Measurements from ENCODE around the gene ZNF536. TPM values are rescaled to one million over a fixed set of nuclear protein-coding genes. Genes with fewer than 3 reads are reported as not detected.
"Not testable (repeated sequence)": the region's sequence is repeated elsewhere in the genome, so short reads cannot be mapped to it uniquely, and the experiment has no call there.

ZNF536 gene
- total and polyA plus RNA-seq, 9 donors, result 0.13 to 0.52 (median 0.28) TPM; not detected in 4

DNA sequence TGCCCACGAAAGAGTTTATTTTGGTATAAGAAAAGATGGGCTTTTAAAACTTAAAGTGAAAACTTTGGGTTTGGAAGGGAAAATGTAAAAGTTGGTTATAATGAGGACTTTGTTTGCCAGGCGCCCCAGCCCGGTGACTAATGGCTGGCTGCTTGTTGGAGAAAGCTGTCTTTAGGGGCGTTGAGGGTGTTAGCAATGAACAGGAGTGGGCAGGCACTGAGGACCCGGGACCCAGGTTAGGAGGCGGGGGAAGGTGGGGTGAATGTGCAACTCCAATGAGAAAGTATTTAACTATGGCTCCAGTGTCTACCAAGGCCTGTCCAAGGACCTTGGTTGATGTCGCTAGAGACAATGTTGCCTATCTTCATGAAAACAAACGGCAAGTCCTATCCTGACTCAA is 118.6 kb downstream of the ZNF536 start:
- Histone ChIP-seq H3K36me3 (no peaks in the 10 kb centered on the region), H3K27me3 (no peaks in the 10 kb centered on the region), H3K4me3 (no peak overlapping the region), H3K4me1 (ENCODE audit: insufficient read depth) (no peaks in the 10 kb centered on the region), H3K9me3 (no peaks in the 10 kb centered on the region), H3K27ac (no peak overlapping the region)
- no peak for TF ChIP-seq POLR2A (IDR thresholded peaks at IDR 0.05)
- TF ChIP-seq EP300 (IDR thresholded peaks at IDR 0.05), result no peak
- TF ChIP-seq, protein P1, sequence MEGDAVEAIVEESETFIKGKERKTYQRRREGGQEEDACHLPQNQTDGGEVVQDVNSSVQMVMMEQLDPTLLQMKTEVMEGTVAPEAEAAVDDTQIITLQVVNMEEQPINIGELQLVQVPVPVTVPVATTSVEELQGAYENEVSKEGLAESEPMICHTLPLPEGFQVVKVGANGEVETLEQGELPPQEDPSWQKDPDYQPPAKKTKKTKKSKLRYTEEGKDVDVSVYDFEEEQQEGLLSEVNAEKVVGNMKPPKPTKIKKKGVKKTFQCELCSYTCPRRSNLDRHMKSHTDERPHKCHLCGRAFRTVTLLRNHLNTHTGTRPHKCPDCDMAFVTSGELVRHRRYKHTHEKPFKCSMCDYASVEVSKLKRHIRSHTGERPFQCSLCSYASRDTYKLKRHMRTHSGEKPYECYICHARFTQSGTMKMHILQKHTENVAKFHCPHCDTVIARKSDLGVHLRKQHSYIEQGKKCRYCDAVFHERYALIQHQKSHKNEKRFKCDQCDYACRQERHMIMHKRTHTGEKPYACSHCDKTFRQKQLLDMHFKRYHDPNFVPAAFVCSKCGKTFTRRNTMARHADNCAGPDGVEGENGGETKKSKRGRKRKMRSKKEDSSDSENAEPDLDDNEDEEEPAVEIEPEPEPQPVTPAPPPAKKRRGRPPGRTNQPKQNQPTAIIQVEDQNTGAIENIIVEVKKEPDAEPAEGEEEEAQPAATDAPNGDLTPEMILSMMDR (IDR thresholded peaks at IDR 0.05), result no peak
- intact Hi-C loops (cut with DNase I), result no loop called here
- DNase-seq, result no peak
- WGBS, 3 donors, result 88 to 91% (median 89%) methylated on average over 8 of the region's 8 CpGs

- Histone ChIP-seq H3K27ac (no peak overlapping the region), H3K4me1 (ENCODE audit: insufficient read depth) (no peaks in the 10 kb centered on the region), H3K4me3 (no peak overlapping the region), H3K36me3 (no peaks in the 10 kb centered on the region), H3K27me3 (no peaks in the 10 kb centered on the region), H3K9me3 (no peaks in the 10 kb centered on the region)
- no peak for DNase-seq
- TF ChIP-seq POLR2A (IDR thresholded peaks at IDR 0.05) (no peak), EP300 (IDR thresholded peaks at IDR 0.05) (no peak)
- TF ChIP-seq, protein P1 (IDR thresholded peaks at IDR 0.05), result no peak
- intact Hi-C loops (cut with DNase I), result no loop called here
- WGBS, 3 donors, result 13 to 29% (median 14%) methylated on average over 11 of the region's 11 CpGs
Measured at GRCh38 chr19:30492586-30493270, 120.5 kb downstream of the ZNF536 start.

- Histone ChIP-seq H3K36me3 (no peaks in the 10 kb centered on the region), H3K4me3 (no peak overlapping the region), H3K9me3 (no peaks in the 10 kb centered on the region), H3K27me3 (no peaks in the 10 kb centered on the region), H3K27ac (no peak overlapping the region), H3K4me1 (ENCODE audit: insufficient read depth) (no peaks in the 10 kb centered on the region)
- TF ChIP-seq POLR2A (IDR thresholded peaks at IDR 0.05), result no peak
- TF ChIP-seq, protein P1 (IDR thresholded peaks at IDR 0.05), result no peak
- TF ChIP-seq EP300 (IDR thresholded peaks at IDR 0.05), result no peak
- intact Hi-C loops (cut with DNase I), result no loop called here
- 68 to 78% (median 78%) methylated on average over 8 of the region's 8 CpGs for WGBS, 3 donors
- DNase-seq, result no peak
Measured at GRCh38 chr19:30497034-30497433, 124.8 kb downstream of the ZNF536 start.

GRCh38 chr19:30498085-30498484 is 125.9 kb downstream of the ZNF536 start:
- H3K27me3 ChIP-seq; H3K27ac ChIP-seq; H3K36me3 ChIP-seq; H3K9me3 ChIP-seq; intact Hi-C loops (cut with DNase I); H3K4me1 ChIP-seq (ENCODE audit: insufficient read depth); DNase-seq; H3K4me3 ChIP-seq: not testable (repeated sequence)
- 86 to 94% (median 90%) methylated on average over 3 of the region's 3 CpGs for whole genome bisulfite sequencing, 3 donors

DNA sequence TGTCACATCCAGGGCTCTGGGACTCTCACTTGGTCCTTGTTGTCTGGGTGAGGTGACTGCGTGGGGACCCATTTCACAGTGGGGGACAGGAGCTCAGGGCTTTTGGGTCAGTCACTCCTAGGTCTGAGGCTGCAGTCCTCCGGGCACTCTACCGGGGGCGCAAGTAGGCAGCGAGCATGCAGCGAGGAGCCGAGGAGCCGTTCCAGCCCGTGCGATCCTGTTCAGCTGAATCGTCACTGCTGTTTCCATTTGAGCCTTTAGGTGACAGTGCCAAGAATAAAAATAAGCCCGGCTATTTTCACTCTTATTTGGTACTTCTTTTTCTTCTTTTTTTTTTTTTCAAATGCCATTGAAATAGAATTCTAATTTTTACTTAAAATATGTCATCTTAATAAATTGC is 126.5 kb downstream of the ZNF536 start:
- 19 to 35% (median 26%) methylated on average over 12 of the region's 12 CpGs for WGBS, 3 donors
- Histone ChIP-seq H3K27ac (no peak overlapping the region), H3K4me1 (ENCODE audit: insufficient read depth) (no peaks in the 10 kb centered on the region), H3K36me3 (no peaks in the 10 kb centered on the region), H3K27me3 (no peaks in the 10 kb centered on the region), H3K4me3 (no peak overlapping the region), H3K9me3 (no peaks in the 10 kb centered on the region)
- TF ChIP-seq, protein P1 (IDR thresholded peaks at IDR 0.05), result no peak
- TF ChIP-seq POLR2A (IDR thresholded peaks at IDR 0.05) (no peak), EP300 (IDR thresholded peaks at IDR 0.05) (no peak)
- intact Hi-C loops (cut with DNase I), result no loop called here
- no peak for DNase-seq

Data from ovary (tissue), 9 donors.